ENCODE data around the gene MGMT. TPM values are rescaled to one million over a fixed set of nuclear protein-coding genes. Genes with fewer than 3 reads are reported as not detected.

Gene MGMT
- total and polyA plus RNA-seq, 5 donors from 2014 or later = 18.7 to 48.0 (median 35.2) TPM

DNA sequence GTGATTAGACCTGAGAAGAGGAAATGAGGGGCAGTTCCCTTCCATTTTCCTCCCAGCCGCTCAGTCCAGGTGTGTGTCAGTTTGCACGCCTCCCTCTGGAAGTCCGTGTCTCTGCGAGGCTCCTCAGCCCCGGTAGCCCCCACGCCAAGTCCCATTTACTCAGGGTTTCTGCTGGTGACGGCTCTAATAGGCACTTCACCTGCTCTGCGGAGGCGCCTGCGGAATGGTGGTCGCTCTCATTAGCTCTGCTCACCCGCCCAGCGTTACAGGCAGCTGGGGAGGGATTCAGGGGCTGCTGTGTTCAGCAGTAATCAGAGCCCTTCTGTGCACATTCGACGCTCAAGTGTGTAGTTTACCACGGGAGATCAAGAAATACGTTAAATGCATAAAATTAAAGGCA, 179.9 kb downstream of the MGMT start:
- Histone ChIP-seq H3K27me3 (ENCODE audit: control insufficient read depth, insufficient read depth, low read length) (no peaks in the 10 kb centered on the region), H3K4me1 (ENCODE audit: control insufficient read depth, insufficient read depth, low read length, poor library complexity, severe bottlenecking) (no peaks in the 10 kb centered on the region), H3K9me3 (ENCODE audit: control insufficient read depth in 2 of 2, low read length in 2 of 2) (no peaks in the 10 kb centered on the region), H3K27ac (ENCODE audit: insufficient read depth, low read length, poor library complexity, severe bottlenecking) (no peak overlapping the region), H3K36me3 (ENCODE audit: control insufficient read depth, insufficient read depth, low read length) (no peaks in the 10 kb centered on the region), H3K4me3 (ENCODE audit: low read depth, low read length) (no peak overlapping the region)
- DNase-seq (no peak), ATAC-seq (ENCODE audit: low read depth in 2 of 2) (no peak)
- Mint-ChIP-seq H3K4me1 (peaks cover 0 to 7% (median 2%) of the 10 kb centered on the region in 4 donors), H3K9me3 (no peaks in the 10 kb centered on the region), H3K36me3 (peaks cover 16% of the 10 kb centered on the region), H3K27ac (no peak overlapping the region), H3K4me3 (no peak overlapping the region), H3K27me3 (no peaks in the 10 kb centered on the region)

GRCh38 chr10:129647590-129647989, 180.5 kb downstream of the MGMT start:
- H3K4me1 Mint-ChIP-seq = peaks cover 0 to 7% (median 2%) of the 10 kb centered on the region in 4 donors
- Histone ChIP-seq H3K4me1 (ENCODE audit: control insufficient read depth, insufficient read depth, low read length, poor library complexity, severe bottlenecking) (no peaks in the 10 kb centered on the region), H3K36me3 (ENCODE audit: control insufficient read depth, insufficient read depth, low read length) (no peaks in the 10 kb centered on the region), H3K9me3 (ENCODE audit: control insufficient read depth in 2 of 2, low read length in 2 of 2) (no peaks in the 10 kb centered on the region), H3K27ac (ENCODE audit: insufficient read depth, low read length, poor library complexity, severe bottlenecking) (no peak overlapping the region), H3K4me3 (ENCODE audit: low read depth, low read length) (no peak overlapping the region), H3K27me3 (ENCODE audit: control insufficient read depth, insufficient read depth, low read length) (no peaks in the 10 kb centered on the region)
- ATAC-seq (ENCODE audit: low read depth in 2 of 2) (no peak), DNase-seq (no peak)
- no peak overlapping the region for H3K4me3 Mint-ChIP-seq
- peaks cover 0 to 2% (median 0%) of the 10 kb centered on the region in 7 donors for H3K9me3 Mint-ChIP-seq
- H3K27ac Mint-ChIP-seq = no peak overlapping the region
- peaks cover 16% of the 10 kb centered on the region for H3K36me3 Mint-ChIP-seq
- H3K27me3 Mint-ChIP-seq = no peaks in the 10 kb centered on the region

GRCh38 chr10:129648856-129649255, 181.8 kb downstream of the MGMT start:
- H3K9me3 ChIP-seq (ENCODE audit: control insufficient read depth in 2 of 2, low read length in 2 of 2) = no peaks in the 10 kb centered on the region
- H3K27ac ChIP-seq (ENCODE audit: insufficient read depth, low read length, poor library complexity, severe bottlenecking) = no peak overlapping the region

GRCh38 chr10:129652021-129652420, 185.0 kb downstream of the MGMT start:
- no peak for ATAC-seq (ENCODE audit: low read depth in 2 of 2)
- Histone ChIP-seq H3K27ac (ENCODE audit: insufficient read depth, low read length, poor library complexity, severe bottlenecking) (no peak overlapping the region), H3K9me3 (ENCODE audit: control insufficient read depth in 2 of 2, low read length in 2 of 2) (no peaks in the 10 kb centered on the region)

More at GRCh38 chr10:129648856-129649255, 181.8 kb downstream of the MGMT start:
- no peaks in the 10 kb centered on the region for H3K27me3 Mint-ChIP-seq
- no peak for ATAC-seq (ENCODE audit: low read depth in 2 of 2)
- H3K4me3 Mint-ChIP-seq = no peak overlapping the region
- no peak overlapping the region for H3K27ac Mint-ChIP-seq
- no peak for DNase-seq
- H3K27me3 ChIP-seq (ENCODE audit: control insufficient read depth, insufficient read depth, low read length) = no peaks in the 10 kb centered on the region
- H3K4me1 Mint-ChIP-seq = peaks cover 2 to 6% (median 4%) of the 10 kb centered on the region in 4 donors
- H3K36me3 ChIP-seq (ENCODE audit: control insufficient read depth, insufficient read depth, low read length) = no peaks in the 10 kb centered on the region
- H3K4me1 ChIP-seq (ENCODE audit: control insufficient read depth, insufficient read depth, low read length, poor library complexity, severe bottlenecking) = no peaks in the 10 kb centered on the region
- peaks cover 10% of the 10 kb centered on the region for H3K36me3 Mint-ChIP-seq
- H3K4me3 ChIP-seq (ENCODE audit: low read depth, low read length) = no peak overlapping the region
- peaks cover 0 to 2% (median 0%) of the 10 kb centered on the region in 7 donors for H3K9me3 Mint-ChIP-seq

GRCh38 chr10:129652521-129653201, 185.6 kb downstream of the MGMT start:
- H3K27ac Mint-ChIP-seq = no peak overlapping the region
- peaks cover 13% of the 10 kb centered on the region for H3K36me3 Mint-ChIP-seq
- peaks cover 0 to 6% (median 3%) of the 10 kb centered on the region in 4 donors for H3K4me1 Mint-ChIP-seq
- no peaks in the 10 kb centered on the region for H3K27me3 Mint-ChIP-seq
- Histone ChIP-seq H3K4me3 (ENCODE audit: low read depth, low read length) (no peak overlapping the region), H3K27ac (ENCODE audit: insufficient read depth, low read length, poor library complexity, severe bottlenecking) (no peak overlapping the region), H3K36me3 (ENCODE audit: control insufficient read depth, insufficient read depth, low read length) (no peaks in the 10 kb centered on the region), H3K4me1 (ENCODE audit: control insufficient read depth, insufficient read depth, low read length, poor library complexity, severe bottlenecking) (no peaks in the 10 kb centered on the region), H3K9me3 (ENCODE audit: control insufficient read depth in 2 of 2, low read length in 2 of 2) (no peaks in the 10 kb centered on the region), H3K27me3 (ENCODE audit: control insufficient read depth, insufficient read depth, low read length) (no peaks in the 10 kb centered on the region)
- peaks cover 0 to 2% (median 0%) of the 10 kb centered on the region in 7 donors for H3K9me3 Mint-ChIP-seq
- no peak overlapping the region for H3K4me3 Mint-ChIP-seq
- ATAC-seq (ENCODE audit: low read depth in 2 of 2) (no peak), DNase-seq (no peak)

More at GRCh38 chr10:129652021-129652420, 185.0 kb downstream of the MGMT start:
- Mint-ChIP-seq H3K27ac (no peak overlapping the region), H3K27me3 (no peaks in the 10 kb centered on the region), H3K4me1 (peaks cover 0 to 6% (median 3%) of the 10 kb centered on the region in 4 donors), H3K9me3 (peaks cover 0 to 2% (median 0%) of the 10 kb centered on the region in 7 donors), H3K36me3 (peaks cover 13% of the 10 kb centered on the region), H3K4me3 (no peak overlapping the region)
- no peaks in the 10 kb centered on the region for H3K36me3 ChIP-seq (ENCODE audit: control insufficient read depth, insufficient read depth, low read length)
- no peaks in the 10 kb centered on the region for H3K27me3 ChIP-seq (ENCODE audit: control insufficient read depth, insufficient read depth, low read length)
- no peaks in the 10 kb centered on the region for H3K4me1 ChIP-seq (ENCODE audit: control insufficient read depth, insufficient read depth, low read length, poor library complexity, severe bottlenecking)
- DNase-seq = no peak
- no peak overlapping the region for H3K4me3 ChIP-seq (ENCODE audit: low read depth, low read length)

DNA sequence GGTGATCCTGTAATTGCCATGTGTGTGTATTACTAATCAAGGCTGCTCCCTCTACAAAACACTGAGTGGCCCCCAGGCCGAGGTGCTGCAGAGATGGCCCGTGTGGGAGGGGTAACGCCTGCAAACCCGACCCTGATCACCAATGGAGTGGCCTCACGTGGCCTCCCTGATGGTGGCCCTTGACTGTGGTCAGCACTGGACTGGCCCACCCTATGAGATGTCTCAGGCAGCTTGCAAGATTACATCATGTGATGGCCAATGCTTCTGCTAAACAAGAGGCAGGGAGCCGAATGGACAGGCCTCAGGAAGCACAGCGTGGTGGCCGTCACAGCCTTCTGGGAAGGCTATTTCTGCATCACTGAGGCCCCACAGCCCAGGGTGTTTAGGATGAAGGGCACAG, 186.4 kb downstream of the MGMT start:
- Histone ChIP-seq H3K4me3 (ENCODE audit: low read depth, low read length) (no peak overlapping the region), H3K36me3 (ENCODE audit: control insufficient read depth, insufficient read depth, low read length) (no peaks in the 10 kb centered on the region), H3K4me1 (ENCODE audit: control insufficient read depth, insufficient read depth, low read length, poor library complexity, severe bottlenecking) (no peaks in the 10 kb centered on the region), H3K27ac (ENCODE audit: insufficient read depth, low read length, poor library complexity, severe bottlenecking) (no peak overlapping the region), H3K27me3 (ENCODE audit: control insufficient read depth, insufficient read depth, low read length) (no peaks in the 10 kb centered on the region), H3K9me3 (ENCODE audit: control insufficient read depth in 2 of 2, low read length in 2 of 2) (no peaks in the 10 kb centered on the region)
- no peaks in the 10 kb centered on the region for H3K27me3 Mint-ChIP-seq
- DNase-seq = no peak
- no peak for ATAC-seq (ENCODE audit: low read depth in 2 of 2)
- H3K27ac Mint-ChIP-seq = peak overlapping the region in 1 of 3 donors; percentile 84
- H3K36me3 Mint-ChIP-seq = peaks cover 17% of the 10 kb centered on the region
- peak overlapping the region in 1 of 4 donors; percentile 21 for H3K4me3 Mint-ChIP-seq
- H3K4me1 Mint-ChIP-seq = peaks cover 0 to 6% (median 4%) of the 10 kb centered on the region in 4 donors
- peaks cover 0 to 2% (median 0%) of the 10 kb centered on the region in 7 donors for H3K9me3 Mint-ChIP-seq

DNA sequence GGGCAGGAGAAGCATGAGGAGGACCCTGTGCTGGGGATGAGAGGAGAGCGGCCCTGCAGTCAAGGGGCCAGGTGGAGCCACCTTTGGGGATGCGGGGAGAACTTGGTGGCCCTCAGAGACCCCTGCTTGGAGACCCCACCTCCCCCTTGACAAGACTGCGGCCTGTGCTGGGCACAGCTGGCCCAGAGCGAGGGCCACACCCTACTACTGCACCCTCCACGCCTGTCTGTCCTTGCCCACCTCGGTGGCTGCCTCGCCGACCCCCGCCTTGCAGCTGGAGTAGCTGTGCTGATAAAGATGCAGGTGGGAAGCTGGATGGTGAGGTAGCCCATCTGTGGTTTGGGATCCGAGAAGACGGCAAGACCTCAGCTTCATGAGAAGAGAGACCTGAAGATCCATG, 186.8 kb downstream of the MGMT start:
- no peak overlapping the region for H3K4me3 Mint-ChIP-seq

GRCh38 chr10:129654461-129654860, 187.4 kb downstream of the MGMT start:
- ATAC-seq (ENCODE audit: low read depth in 2 of 2) = no peak
- peaks cover 0 to 6% (median 4%) of the 10 kb centered on the region in 4 donors for H3K4me1 Mint-ChIP-seq
- H3K9me3 Mint-ChIP-seq = peaks cover 0 to 2% (median 0%) of the 10 kb centered on the region in 7 donors
- no peaks in the 10 kb centered on the region for H3K27me3 ChIP-seq (ENCODE audit: control insufficient read depth, insufficient read depth, low read length)
- no peaks in the 10 kb centered on the region for H3K27me3 Mint-ChIP-seq
- no peaks in the 10 kb centered on the region for H3K4me1 ChIP-seq (ENCODE audit: control insufficient read depth, insufficient read depth, low read length, poor library complexity, severe bottlenecking)
- no peak overlapping the region for H3K27ac Mint-ChIP-seq
- no peak overlapping the region for H3K4me3 Mint-ChIP-seq
- H3K4me3 ChIP-seq (ENCODE audit: low read depth, low read length) = no peak overlapping the region
- H3K9me3 ChIP-seq (ENCODE audit: control insufficient read depth in 2 of 2, low read length in 2 of 2) = no peaks in the 10 kb centered on the region
- H3K36me3 ChIP-seq (ENCODE audit: control insufficient read depth, insufficient read depth, low read length) = no peaks in the 10 kb centered on the region
- DNase-seq = no peak
- H3K27ac ChIP-seq (ENCODE audit: insufficient read depth, low read length, poor library complexity, severe bottlenecking) = no peak overlapping the region
- H3K36me3 Mint-ChIP-seq = peaks cover 16% of the 10 kb centered on the region

More for the DNA sequence above, 186.8 kb downstream of the MGMT start:
- Histone ChIP-seq H3K9me3 (ENCODE audit: control insufficient read depth in 2 of 2, low read length in 2 of 2) (no peaks in the 10 kb centered on the region), H3K36me3 (ENCODE audit: control insufficient read depth, insufficient read depth, low read length) (no peaks in the 10 kb centered on the region), H3K4me3 (ENCODE audit: low read depth, low read length) (no peak overlapping the region), H3K27ac (ENCODE audit: insufficient read depth, low read length, poor library complexity, severe bottlenecking) (no peak overlapping the region), H3K4me1 (ENCODE audit: control insufficient read depth, insufficient read depth, low read length, poor library complexity, severe bottlenecking) (no peaks in the 10 kb centered on the region), H3K27me3 (ENCODE audit: control insufficient read depth, insufficient read depth, low read length) (no peaks in the 10 kb centered on the region)
- DNase-seq (no peak), ATAC-seq (ENCODE audit: low read depth in 2 of 2) (no peak)
- peaks cover 17% of the 10 kb centered on the region for H3K36me3 Mint-ChIP-seq
- peak overlapping the region in 1 of 3 donors; percentile 84 for H3K27ac Mint-ChIP-seq
- H3K27me3 Mint-ChIP-seq = no peaks in the 10 kb centered on the region
- H3K4me1 Mint-ChIP-seq = peaks cover 0 to 6% (median 4%) of the 10 kb centered on the region in 4 donors
- H3K9me3 Mint-ChIP-seq = peaks cover 0 to 2% (median 0%) of the 10 kb centered on the region in 7 donors
